Measurements from ENCODE around the gene MAN1A2.
"Not testable (repeated sequence)": the region's sequence is repeated elsewhere in the genome, so short reads cannot be mapped to it uniquely, and the experiment has no call there.

Gene MAN1A2

DNA sequence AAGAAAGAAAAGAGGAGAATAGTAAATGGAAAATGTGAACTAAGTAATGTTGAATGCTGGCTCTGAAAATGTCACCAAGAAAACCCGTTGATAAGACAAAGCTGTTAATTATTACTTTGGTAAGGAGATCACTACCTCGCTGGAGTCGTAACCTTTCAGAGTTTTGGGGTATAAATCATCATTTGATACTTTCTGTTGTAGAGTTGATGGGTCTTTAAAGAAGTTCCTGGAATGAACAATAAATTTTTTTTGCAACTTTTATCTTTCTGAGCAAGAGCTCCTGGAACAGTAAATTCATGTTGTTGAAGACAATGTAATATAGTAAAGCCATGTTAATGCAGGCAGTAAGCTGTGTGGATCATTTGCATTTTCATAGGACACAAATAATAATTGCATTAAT is 46.2 kb downstream of the MAN1A2 start:
- Histone ChIP-seq H3K4me1 (ENCODE audit: control insufficient read depth in 1 of 2, insufficient read depth in 2 of 2, low read length in 2 of 2) (no peaks in the 10 kb centered on the region), H3K9me3 (ENCODE audit: control insufficient read depth in 1 of 2, low read length in 2 of 2) (no peaks in the 10 kb centered on the region), H3K27ac (ENCODE audit: low read length) (no peak overlapping the region), H3K4me3 (ENCODE audit: low read depth in 1 of 2, low read length in 2 of 2) (no peak overlapping the region), H3K27me3 (ENCODE audit: low read depth, low read length) (no peaks in the 10 kb centered on the region), H3K36me3 (ENCODE audit: control insufficient read depth in 1 of 2, insufficient read depth in 2 of 2, low read length in 2 of 2) (peaks cover 0 to 4% of the 10 kb centered on the region in 2 donors)

DNA sequence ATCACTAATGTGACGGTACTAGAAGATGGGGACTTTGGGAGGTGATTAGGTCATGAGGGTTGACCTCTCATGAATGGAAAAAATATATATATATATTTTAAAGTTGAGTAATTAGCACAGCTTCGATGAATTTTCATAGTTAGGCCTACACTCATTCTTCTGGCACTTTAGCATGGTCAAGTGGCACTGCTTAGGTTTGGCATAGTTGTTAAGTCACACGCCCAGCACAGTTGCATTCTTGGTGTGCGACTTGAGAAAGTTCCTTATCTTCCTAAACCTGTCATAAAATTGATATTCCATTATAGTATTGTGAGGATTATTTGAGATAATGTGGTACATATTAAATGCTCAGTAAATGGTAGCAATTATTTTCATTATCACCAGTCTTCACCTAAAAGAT is 47.7 kb downstream of the MAN1A2 start:
- Histone ChIP-seq H3K36me3 (ENCODE audit: control insufficient read depth in 1 of 2, insufficient read depth in 2 of 2, low read length in 2 of 2) (peaks cover 0 to 4% of the 10 kb centered on the region in 2 donors), H3K4me1 (ENCODE audit: control insufficient read depth in 1 of 2, insufficient read depth in 2 of 2, low read length in 2 of 2) (no peaks in the 10 kb centered on the region), H3K27ac (ENCODE audit: low read length) (no peak overlapping the region), H3K9me3 (ENCODE audit: control insufficient read depth in 1 of 2, low read length in 2 of 2) (no peaks in the 10 kb centered on the region), H3K27me3 (ENCODE audit: low read depth, low read length) (no peaks in the 10 kb centered on the region), H3K4me3 (ENCODE audit: low read depth in 1 of 2, low read length in 2 of 2) (no peak overlapping the region)

DNA sequence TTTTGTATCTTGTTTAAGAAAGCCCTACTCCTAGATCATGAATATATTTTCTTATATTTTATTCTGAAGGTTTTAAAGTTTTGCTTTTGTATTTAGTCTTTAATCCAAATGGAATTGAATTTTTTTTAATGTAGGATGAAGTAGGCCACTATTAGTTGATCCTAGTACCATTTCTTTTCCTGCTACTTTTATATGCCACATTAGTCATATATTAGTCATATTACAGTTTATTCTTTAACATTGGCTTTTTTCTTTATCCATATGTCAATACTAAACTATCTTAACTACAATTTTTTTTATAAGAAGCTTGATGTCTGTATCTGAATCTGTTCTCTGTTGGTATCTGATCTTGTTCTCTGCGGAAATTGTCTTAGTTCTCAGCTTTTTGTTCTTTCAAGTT is 48.8 kb downstream of the MAN1A2 start:
- Histone ChIP-seq H3K27me3 (ENCODE audit: low read depth, low read length) (no peaks in the 10 kb centered on the region), H3K27ac (ENCODE audit: low read length) (no peak overlapping the region), H3K4me1 (ENCODE audit: control insufficient read depth in 1 of 2, insufficient read depth in 2 of 2, low read length in 2 of 2) (no peaks in the 10 kb centered on the region), H3K36me3 (ENCODE audit: control insufficient read depth in 1 of 2, insufficient read depth in 2 of 2, low read length in 2 of 2) (peaks cover 0 to 14% of the 10 kb centered on the region in 2 donors), H3K4me3 (ENCODE audit: low read depth in 1 of 2, low read length in 2 of 2) (no peak overlapping the region), H3K9me3 (ENCODE audit: control insufficient read depth in 1 of 2, low read length in 2 of 2) (no peaks in the 10 kb centered on the region)

DNA sequence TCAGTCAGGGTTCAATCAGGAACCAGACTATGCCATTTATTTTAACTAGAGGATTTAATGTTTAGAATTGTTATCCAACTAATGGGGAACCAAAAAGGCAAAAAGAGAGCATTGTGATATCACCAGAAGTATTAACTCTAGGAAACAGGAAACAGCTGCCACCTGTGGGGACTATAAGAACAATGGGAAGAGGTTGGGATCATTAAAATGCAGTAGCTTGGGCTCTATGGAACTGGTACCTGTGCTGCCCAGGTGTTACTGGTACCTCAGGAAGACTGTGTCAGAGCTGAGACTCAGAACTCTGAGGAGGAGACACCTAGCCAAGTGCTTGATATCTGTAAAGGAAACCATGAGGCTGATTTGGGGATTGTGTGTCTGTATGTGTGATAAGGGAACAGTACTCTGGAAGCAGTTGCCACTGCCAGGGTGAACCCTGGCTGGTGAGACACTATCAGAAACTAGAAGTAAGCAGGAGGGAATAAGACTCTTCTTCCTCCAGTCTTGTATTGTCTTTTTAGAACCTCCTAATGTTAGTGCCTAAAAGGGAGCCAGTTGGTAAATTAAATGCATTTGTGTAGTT is 49.4 kb downstream of the MAN1A2 start:
- no peaks in the 10 kb centered on the region for H3K9me3 ChIP-seq (ENCODE audit: control insufficient read depth in 1 of 2, low read length in 2 of 2)
- no peaks in the 10 kb centered on the region for H3K4me1 ChIP-seq (ENCODE audit: control insufficient read depth in 1 of 2, insufficient read depth in 2 of 2, low read length in 2 of 2)
- H3K27me3 ChIP-seq (ENCODE audit: low read depth, low read length) = no peaks in the 10 kb centered on the region
- no peak overlapping the region for H3K4me3 ChIP-seq (ENCODE audit: low read depth in 1 of 2, low read length in 2 of 2)
- H3K36me3 ChIP-seq (ENCODE audit: control insufficient read depth in 1 of 2, insufficient read depth in 2 of 2, low read length in 2 of 2) = peaks cover 0 to 14% of the 10 kb centered on the region in 2 donors
- no peak overlapping the region for H3K27ac ChIP-seq (ENCODE audit: low read length)

DNA sequence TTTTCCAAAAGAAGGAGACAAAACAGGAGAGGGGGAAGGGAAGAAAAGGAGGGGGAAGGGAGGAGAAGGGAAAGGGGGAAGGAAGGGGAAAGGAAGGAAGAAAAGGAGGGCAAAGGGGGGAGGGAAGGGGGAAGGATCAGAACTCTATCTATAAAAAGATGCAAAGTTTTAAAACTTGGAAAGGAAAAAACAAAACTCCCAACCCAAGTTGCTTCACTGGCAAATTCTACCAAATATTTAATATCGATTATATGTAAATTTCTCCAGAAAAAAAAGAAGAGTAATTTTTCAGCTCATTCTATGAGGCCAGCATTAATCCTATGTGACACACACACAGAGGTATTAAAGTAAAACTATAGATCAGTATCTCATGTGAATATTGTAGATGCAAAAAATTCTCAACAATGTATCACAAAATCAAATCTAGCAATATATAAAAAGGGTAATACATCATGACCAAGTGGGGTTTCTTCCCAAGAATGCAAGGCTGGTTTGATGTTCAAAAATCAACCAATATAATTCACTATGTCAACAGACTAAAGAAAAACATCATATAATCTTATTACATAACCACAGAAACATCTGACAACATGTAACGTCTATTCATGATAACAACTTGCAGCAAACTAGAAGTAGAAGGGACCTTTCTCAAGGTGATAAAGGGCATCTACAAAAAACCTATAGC is 57.9 kb downstream of the MAN1A2 start:
- Histone ChIP-seq H3K27me3 (ENCODE audit: low read depth, low read length) (no peaks in the 10 kb centered on the region), H3K4me3 (ENCODE audit: low read depth in 1 of 2, low read length in 2 of 2) (no peak overlapping the region), H3K36me3 (ENCODE audit: control insufficient read depth in 1 of 2, insufficient read depth in 2 of 2, low read length in 2 of 2) (peaks cover 8 to 35% of the 10 kb centered on the region in 2 donors), H3K9me3 (ENCODE audit: control insufficient read depth in 1 of 2, low read length in 2 of 2) (peaks cover 14 to 15% of the 10 kb centered on the region in 2 donors), H3K27ac (ENCODE audit: low read length) (no peak overlapping the region), H3K4me1 (ENCODE audit: control insufficient read depth in 1 of 2, insufficient read depth in 2 of 2, low read length in 2 of 2) (no peaks in the 10 kb centered on the region)

DNA sequence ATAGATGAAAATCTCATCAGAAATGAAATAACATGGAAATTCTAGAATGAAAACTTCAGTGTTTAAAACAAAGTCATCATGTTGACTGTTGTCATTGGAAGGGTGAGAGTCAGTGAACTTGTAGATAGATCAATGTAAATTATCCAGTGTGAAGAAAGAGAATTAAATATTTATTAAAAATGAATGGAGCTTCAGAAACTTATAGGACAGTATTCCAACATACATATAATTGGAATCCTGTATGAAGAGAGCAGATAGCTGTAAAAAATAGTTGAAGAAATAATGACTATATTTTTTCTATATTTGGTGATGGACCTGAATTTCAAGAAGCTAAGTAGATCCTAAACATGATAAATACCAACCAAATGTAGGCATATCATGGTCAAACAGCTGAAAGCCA is 60.0 kb downstream of the MAN1A2 start:
- H3K36me3 ChIP-seq (ENCODE audit: control insufficient read depth in 1 of 2, insufficient read depth in 2 of 2, low read length in 2 of 2) = peaks cover 8 to 28% of the 10 kb centered on the region in 2 donors
- H3K27ac ChIP-seq (ENCODE audit: low read length) = no peak overlapping the region

DNA sequence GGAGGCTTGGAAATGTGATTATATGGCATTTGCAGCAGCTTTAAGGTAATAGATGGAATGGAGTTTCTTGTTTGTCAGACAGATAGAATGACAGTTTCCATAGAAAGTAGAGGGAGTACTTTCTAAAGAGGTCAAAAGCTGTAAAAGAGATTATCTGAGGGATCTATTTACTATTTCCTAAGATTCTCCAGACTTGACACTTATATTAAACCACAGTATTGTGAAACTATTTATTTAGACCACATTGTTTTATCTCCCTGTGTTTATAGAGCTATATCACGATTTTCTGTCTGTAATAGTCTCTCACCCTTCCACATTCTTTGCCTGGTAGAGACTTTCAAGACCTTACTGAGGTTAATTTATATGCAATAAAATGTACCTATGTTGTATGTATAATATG is 66.7 kb downstream of the MAN1A2 start:
- Histone ChIP-seq H3K9me3 (ENCODE audit: control insufficient read depth in 1 of 2, low read length in 2 of 2) (no peaks in the 10 kb centered on the region), H3K27ac (ENCODE audit: low read length) (no peak overlapping the region), H3K4me3 (ENCODE audit: low read depth in 1 of 2, low read length in 2 of 2) (no peak overlapping the region), H3K4me1 (ENCODE audit: control insufficient read depth in 1 of 2, insufficient read depth in 2 of 2, low read length in 2 of 2) (no peaks in the 10 kb centered on the region), H3K36me3 (ENCODE audit: control insufficient read depth in 1 of 2, insufficient read depth in 2 of 2, low read length in 2 of 2) (no peaks in the 10 kb centered on the region), H3K27me3 (ENCODE audit: low read depth, low read length) (no peaks in the 10 kb centered on the region)

More for the DNA sequence above, 60.0 kb downstream of the MAN1A2 start:
- H3K9me3 ChIP-seq (ENCODE audit: control insufficient read depth in 1 of 2, low read length in 2 of 2) = peaks cover 14 to 15% of the 10 kb centered on the region in 2 donors
- H3K27me3 ChIP-seq (ENCODE audit: low read depth, low read length) = no peaks in the 10 kb centered on the region
- H3K4me3 ChIP-seq (ENCODE audit: low read depth in 1 of 2, low read length in 2 of 2) = no peak overlapping the region
- H3K4me1 ChIP-seq (ENCODE audit: control insufficient read depth in 1 of 2, insufficient read depth in 2 of 2, low read length in 2 of 2) = no peaks in the 10 kb centered on the region

DNA sequence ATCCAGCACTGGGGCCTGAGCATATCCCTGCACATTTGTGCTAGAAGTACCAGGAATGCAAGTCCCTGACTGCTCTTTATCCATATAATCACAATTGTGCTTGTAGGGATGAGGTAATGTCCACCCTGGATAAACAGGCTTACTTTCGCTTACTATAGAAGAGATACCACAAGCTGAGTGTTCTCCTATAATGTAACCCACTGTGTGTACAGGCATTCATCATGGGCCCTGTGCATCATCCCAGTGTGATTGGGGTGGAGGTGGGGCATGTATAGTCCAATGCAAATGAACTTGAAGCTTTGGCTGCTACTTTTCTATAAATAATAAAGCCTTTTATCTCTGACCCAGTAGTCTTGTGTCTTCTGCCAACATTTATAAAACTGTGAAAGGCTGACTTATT is 69.3 kb downstream of the MAN1A2 start:
- H3K4me1 ChIP-seq (ENCODE audit: control insufficient read depth in 1 of 2, insufficient read depth in 2 of 2, low read length in 2 of 2) = no peaks in the 10 kb centered on the region
- H3K27me3 ChIP-seq (ENCODE audit: low read depth, low read length) = no peaks in the 10 kb centered on the region
- H3K27ac ChIP-seq (ENCODE audit: low read length) = no peak overlapping the region
- no peaks in the 10 kb centered on the region for H3K9me3 ChIP-seq (ENCODE audit: control insufficient read depth in 1 of 2, low read length in 2 of 2)
- H3K4me3 ChIP-seq (ENCODE audit: low read depth in 1 of 2, low read length in 2 of 2) = no peak overlapping the region
- no peaks in the 10 kb centered on the region for H3K36me3 ChIP-seq (ENCODE audit: control insufficient read depth in 1 of 2, insufficient read depth in 2 of 2, low read length in 2 of 2)

DNA sequence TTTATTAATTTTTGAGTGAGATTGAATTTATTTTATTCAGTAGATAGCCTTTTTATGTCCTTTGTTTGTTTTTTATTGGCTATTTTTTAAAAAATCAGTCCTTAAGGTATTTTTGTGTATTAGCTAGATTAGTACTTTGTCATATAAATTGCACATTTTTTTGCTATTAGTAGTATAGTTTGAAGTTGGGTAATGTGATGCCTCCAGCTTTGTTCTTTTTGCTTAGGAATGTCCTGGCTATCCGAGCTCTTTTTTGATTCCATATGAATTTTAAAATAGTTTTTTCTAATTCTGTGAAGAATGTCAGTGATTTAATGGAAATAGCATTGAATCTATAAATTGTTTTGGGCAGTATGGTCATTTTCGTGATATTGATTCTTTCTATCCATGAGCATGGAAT is 80.4 kb downstream of the MAN1A2 start:
- Histone ChIP-seq H3K4me3 (ENCODE audit: low read depth in 1 of 2, low read length in 2 of 2) (no peak overlapping the region), H3K36me3 (ENCODE audit: control insufficient read depth in 1 of 2, insufficient read depth in 2 of 2, low read length in 2 of 2) (peaks cover 0 to 9% of the 10 kb centered on the region in 2 donors), H3K27me3 (ENCODE audit: low read depth, low read length) (no peaks in the 10 kb centered on the region), H3K27ac (ENCODE audit: low read length) (no peak overlapping the region), H3K4me1 (ENCODE audit: control insufficient read depth in 1 of 2, insufficient read depth in 2 of 2, low read length in 2 of 2) (no peaks in the 10 kb centered on the region), H3K9me3 (ENCODE audit: control insufficient read depth in 1 of 2, low read length in 2 of 2) (peaks cover 0 to 3% of the 10 kb centered on the region in 2 donors)

DNA sequence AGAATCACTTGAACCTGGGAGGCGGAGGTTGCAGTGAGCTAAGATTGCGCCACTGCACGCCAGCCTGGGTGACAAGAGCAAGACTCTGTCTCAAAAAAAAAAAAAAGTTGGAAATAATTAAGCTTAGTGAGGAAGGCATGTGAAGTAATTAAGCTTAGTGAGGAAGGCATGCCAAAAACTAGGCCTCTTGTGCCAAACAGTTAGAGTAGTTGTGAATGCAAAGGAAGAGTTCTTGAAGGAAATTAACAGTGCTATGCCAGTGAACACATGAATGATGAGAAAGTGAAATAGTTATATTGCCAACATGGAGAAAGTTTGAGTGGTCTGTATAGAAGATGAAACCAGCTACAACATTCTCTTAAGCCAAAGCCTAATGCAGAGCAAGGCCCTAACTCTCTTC is 85.0 kb downstream of the MAN1A2 start:
- H3K36me3 ChIP-seq (ENCODE audit: control insufficient read depth in 1 of 2, insufficient read depth in 2 of 2, low read length in 2 of 2) = peaks cover 0 to 9% of the 10 kb centered on the region in 2 donors

DNA sequence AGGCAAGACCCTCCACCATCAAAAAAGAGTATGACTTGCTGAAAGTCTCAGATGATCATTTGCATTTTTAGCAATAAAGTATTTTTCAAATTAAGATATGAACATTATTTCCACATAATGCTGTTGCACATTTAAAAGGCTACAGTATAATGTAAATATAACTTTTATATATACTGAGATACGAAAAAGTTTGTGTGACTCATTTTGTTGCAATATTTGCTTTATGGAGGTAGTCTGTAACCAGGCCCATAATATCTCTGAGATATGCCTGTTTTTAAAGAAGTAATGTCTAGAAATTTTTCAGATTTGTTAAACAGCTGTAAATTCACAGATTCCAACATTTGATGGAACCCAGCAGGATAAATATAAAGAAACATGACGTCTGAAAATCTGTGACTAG is 86.7 kb downstream of the MAN1A2 start:
- no peak overlapping the region for H3K4me3 ChIP-seq (ENCODE audit: low read depth in 1 of 2, low read length in 2 of 2)
- no peaks in the 10 kb centered on the region for H3K9me3 ChIP-seq (ENCODE audit: control insufficient read depth in 1 of 2, low read length in 2 of 2)
- no peaks in the 10 kb centered on the region for H3K4me1 ChIP-seq (ENCODE audit: control insufficient read depth in 1 of 2, insufficient read depth in 2 of 2, low read length in 2 of 2)
- no peak overlapping the region for H3K27ac ChIP-seq (ENCODE audit: low read length)
- H3K27me3 ChIP-seq (ENCODE audit: low read depth, low read length) = no peaks in the 10 kb centered on the region
- H3K36me3 ChIP-seq (ENCODE audit: control insufficient read depth in 1 of 2, insufficient read depth in 2 of 2, low read length in 2 of 2) = peaks cover 0 to 7% of the 10 kb centered on the region in 2 donors

More for the DNA sequence above, 85.0 kb downstream of the MAN1A2 start:
- Histone ChIP-seq H3K4me1 (ENCODE audit: control insufficient read depth in 1 of 2, insufficient read depth in 2 of 2, low read length in 2 of 2) (no peaks in the 10 kb centered on the region), H3K27me3 (ENCODE audit: low read depth, low read length) (no peaks in the 10 kb centered on the region), H3K9me3 (ENCODE audit: control insufficient read depth in 1 of 2, low read length in 2 of 2) (no peaks in the 10 kb centered on the region), H3K4me3 (ENCODE audit: low read depth in 1 of 2, low read length in 2 of 2) (no peak overlapping the region), H3K27ac (ENCODE audit: low read length) (no peak overlapping the region)

DNA sequence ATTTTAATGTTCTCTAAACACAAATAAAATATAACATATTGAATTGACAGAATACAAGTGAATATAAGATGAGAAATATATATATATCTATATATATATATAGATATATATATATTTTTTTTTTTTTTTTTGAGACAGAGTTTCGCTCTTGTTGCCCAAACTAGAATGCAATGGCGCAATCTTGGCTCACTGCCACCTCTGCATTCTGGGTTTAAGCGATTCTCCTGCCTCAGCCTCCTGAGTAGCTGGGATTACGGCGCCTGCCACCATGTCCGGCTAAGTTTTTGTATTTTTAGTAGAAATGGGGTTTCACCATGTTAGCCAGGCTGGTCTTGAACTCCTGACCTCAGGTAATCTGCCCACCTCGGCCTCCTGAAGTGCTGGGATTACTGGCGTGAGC is 91.2 kb downstream of the MAN1A2 start:
- not testable (repeated sequence) for H3K27me3 ChIP-seq (ENCODE audit: low read depth, low read length); H3K4me1 ChIP-seq (ENCODE audit: control insufficient read depth in 1 of 2, insufficient read depth in 2 of 2, low read length in 2 of 2); H3K36me3 ChIP-seq (ENCODE audit: control insufficient read depth in 1 of 2, insufficient read depth in 2 of 2, low read length in 2 of 2); H3K4me3 ChIP-seq (ENCODE audit: low read depth in 1 of 2, low read length in 2 of 2); H3K9me3 ChIP-seq (ENCODE audit: control insufficient read depth in 1 of 2, low read length in 2 of 2); H3K27ac ChIP-seq (ENCODE audit: low read length)
